HG03460 (cell line): ENCODE results near the gene NF1.
"Not testable (repeated sequence)": the region's sequence is repeated elsewhere in the genome, so short reads cannot be mapped to it uniquely, and the experiment has no call there.

Source experiments
- ATAC-seq: cut with Tn5 transposase; IDR thresholded peaks from one replicate; pipeline ENCODE4 v1.9.1; 2021; ENCODE audit not compliant: unreplicated experiment

The NF1 gene

GRCh38 chr17:31379597-31380205, 284.9 kb downstream of the NF1 start:
- ATAC-seq: no peak

DNA sequence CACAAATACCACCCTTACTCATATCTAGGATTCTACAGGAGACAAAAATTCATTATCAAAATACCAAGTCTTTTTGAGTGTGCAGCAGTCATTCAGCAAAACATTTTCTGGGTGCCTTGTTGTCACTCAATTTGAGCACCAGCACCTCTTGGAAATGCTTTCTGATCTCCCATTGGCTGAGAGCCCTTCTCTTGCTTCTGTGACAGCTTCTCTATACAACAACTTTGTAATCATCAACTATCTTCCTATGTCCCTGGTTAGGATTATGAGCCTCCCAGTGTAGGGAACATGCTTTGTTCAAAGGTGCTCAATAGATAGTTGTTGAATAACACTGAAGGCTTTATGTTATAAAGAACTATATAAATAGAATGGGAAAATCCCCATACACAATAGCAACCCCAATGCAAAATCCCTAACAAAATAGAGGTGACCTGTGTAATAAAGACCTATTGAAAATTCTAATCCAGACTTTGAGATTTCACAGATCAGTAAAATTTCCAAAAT, 286.4 kb downstream of the NF1 start:
- no peak for ATAC-seq

DNA sequence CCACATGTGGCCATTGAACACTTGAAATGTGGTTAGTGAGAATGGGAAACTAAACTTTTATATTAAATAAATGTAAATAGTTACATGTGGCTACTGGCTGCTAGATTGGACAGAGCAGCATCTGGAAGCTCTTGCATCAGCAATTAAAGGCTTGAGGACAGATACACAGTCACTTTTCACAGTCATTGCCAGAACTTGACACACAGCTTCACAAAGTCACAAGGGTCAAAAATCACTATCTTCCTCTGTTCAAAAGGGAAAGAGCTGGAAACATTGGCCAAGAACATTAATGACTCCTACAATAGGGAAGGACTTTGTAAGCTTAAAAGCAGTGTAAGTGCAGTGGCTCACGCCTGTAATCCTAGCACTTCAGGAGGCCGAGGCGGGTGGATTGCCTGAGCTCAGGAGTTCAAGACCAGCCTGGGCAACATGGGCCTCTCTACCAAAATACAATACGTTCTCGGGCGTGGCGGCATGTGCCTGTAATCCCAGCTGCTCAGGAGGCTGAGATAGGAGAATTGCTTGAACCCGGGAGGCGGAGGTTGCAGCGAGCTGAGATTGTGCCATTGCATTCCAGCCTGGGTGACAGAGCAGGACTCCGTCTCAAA, 288.0 kb downstream of the NF1 start:
- not testable (repeated sequence) for ATAC-seq

- not testable (repeated sequence) for ATAC-seq
These were observed 288.7 kb downstream of the NF1 start for GRCh38 chr17:31383488-31383887.

- ATAC-seq: no peak
These were observed 290.9 kb downstream of the NF1 start for GRCh38 chr17:31385428-31386285.

DNA sequence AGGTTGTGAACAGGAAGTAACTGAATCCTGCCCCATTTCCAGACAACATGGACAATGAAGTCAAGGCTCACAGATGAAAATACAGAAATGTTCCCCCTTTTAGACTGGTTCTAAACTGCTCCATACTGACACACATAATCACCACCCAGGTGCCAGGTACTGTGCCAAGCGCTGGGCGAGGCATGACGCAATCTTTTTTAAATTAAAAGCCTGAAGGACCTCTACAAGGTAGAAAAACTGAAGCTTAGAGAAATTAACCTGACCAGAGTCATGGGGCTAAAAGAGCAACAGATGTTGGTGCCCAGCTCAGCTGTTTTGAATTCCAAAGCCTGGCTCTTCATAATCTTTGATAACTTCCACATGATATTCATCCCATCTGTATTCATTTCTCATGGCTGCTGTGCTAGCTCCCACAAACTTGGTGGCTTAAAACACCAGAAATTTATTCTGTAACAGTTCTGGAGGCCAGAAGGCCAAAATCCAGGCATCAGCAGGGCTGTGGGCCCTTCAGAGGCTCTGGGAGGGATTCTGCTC, 291.8 kb downstream of the NF1 start:
- no peak for ATAC-seq

DNA sequence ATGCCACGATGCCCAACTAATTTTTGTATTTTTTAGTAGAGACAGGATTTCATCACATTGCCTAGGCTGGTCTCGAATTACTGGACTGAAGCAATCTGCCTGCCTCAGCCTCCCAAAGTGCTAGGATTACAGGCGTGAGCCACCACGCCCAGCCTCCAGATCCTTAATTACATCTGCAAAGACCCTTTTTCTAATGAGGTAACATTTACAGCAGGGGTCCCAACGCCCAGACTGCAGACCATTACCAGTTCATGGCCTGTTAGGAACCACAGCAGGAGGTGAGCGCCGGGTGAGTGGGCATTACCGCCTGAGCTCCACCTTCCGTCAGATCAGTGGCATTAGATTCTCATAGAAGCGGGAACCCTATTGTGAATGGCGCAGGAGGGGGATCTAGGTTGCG, 292.7 kb downstream of the NF1 start:
- no peak for ATAC-seq

DNA sequence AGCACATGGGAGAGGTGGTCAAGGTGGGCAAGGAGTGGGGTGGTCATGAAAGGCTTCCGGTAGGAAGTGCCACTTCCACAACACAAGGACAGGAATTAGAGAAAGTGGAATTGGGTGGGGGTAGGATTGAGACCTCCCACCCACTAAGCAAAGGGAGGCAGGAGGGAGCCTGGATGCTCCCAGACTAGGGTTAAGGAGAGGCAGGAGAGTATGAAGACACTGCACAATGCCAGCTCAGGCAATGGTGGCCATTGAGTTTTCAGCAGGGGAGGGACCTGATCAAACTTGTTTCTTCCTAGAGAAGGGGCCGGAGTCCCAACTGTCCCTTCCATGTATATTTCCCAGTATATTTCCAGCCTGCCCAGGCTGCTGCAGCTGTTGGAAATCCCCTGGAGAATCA, 293.6 kb downstream of the NF1 start:
- ATAC-seq: no peak

- no peak for ATAC-seq
These were observed 294.2 kb downstream of the NF1 start for GRCh38 chr17:31388770-31389656.

- no peak for ATAC-seq
These were observed 295.0 kb downstream of the NF1 start for GRCh38 chr17:31389657-31390381.

- ATAC-seq: no peak
These were observed 295.6 kb downstream of the NF1 start for GRCh38 chr17:31390426-31390747.

DNA sequence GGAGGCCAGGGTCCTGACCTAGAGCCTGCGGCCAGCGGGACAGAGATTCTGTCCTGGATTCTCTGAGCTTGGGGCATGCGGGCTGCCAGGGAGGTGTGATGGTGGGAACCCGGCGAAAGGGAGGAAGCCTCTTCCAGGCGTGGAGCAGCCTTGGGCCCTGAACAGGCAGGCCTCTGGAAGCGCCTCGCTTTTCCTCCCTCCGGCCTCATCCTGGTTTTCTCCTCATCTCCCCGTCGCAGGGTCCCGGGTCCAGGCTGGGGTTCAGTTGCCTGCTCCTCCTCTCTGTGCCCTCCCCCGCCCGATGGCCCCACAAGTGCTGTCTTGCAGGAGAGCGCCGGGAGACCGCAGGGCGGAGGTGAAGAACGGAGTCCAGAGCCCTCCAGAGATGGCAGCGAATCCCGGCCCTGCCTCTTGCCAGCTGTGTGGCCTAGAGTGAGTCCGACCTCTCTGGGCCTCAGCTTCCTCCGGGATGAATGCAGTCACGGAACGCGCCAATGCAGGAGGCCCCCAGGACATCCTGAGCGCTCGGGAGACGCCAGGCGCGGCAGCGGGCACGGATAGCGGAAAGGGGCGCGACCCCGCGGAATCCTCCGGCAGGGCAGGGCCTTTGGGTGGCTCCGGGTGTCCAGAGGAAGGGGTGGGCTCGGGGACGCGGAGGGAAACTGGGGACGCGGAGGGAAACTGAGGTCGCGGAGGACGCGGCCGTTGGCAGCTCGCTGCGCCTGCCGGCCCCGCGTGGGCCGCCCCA, 296.1 kb downstream of the NF1 start:
- no peak for ATAC-seq

GRCh38 chr17:31391496-31391949, 296.7 kb downstream of the NF1 start, which contains the start of gene RAB11FIP4:
Gene RAB11FIP4, plus strand, starts transcription at chr17:31391675. Its CDS starts 178 bp downstream, at chr17:31391853.
- ATAC-seq: no peak

DNA sequence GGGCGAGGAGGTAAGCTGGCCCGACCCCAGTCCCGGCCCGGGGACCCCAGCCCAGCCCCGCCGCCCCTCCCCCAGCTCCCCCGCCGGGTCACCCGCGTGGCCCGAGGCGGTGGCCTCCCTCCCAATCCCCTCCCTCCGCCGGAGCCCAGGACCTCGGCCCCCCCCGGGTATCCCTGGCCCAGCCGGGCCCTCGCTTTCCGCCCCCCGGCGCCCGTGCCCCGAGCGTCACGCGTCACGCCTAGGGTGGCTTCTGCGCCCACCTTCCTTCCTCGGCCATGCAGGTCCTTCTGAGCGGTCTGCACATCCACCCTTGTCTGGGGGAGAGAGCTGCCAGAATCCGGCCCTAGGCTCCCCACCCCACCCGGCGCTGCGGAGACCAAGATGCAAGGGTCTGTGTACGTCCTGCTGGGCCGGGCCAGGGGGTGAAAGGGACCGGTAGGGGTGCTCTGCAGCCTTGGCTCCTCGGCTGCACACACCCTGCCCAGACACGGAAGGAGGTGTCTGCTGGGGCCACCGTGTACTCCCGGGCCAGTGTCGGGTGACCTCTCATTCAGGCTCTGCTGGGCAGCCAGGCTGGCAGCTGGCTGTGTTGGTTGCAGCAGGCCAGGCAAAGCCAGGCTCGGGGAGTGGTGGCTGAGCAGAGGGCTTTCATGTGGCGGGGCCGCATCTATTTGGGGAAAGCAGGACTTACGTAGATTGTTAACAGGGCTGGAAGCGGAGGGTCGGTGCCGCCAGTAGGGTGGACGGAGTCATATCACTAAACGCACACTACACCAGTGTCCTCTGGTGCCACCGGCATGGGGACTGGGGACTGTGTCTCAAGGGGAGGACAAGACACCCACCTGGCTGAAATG, 297.5 kb downstream of the NF1 start:
- ATAC-seq: no peak

- no peak for ATAC-seq
These were observed 298.3 kb downstream of the NF1 start for GRCh38 chr17:31392856-31393748.

- ATAC-seq: no peak
These were observed 299.0 kb downstream of the NF1 start for GRCh38 chr17:31393749-31394146.

GRCh38 chr17:31394544-31394943, 299.8 kb downstream of the NF1 start:
- ATAC-seq: no peak
